Mesothelial cell of epicardium (in vitro differentiated cells): ENCODE data around the gene ULK1. TPM values are rescaled to one million over a fixed set of nuclear protein-coding genes. Genes with fewer than 3 reads are reported as not detected.

ENCODE experiments used
- DNase-seq, 2 experiments: peaks; one replicate each; pipeline ENCODE4 v3.0.0; 2021; ENCODE audit warnings: low spot score in 2 of 2; ENCODE audit not compliant: unreplicated experiment in 2 of 2
- H3K27ac Mint-ChIP-seq: 2 replicates; pipeline ENCODE4 v1.8.0; 2021; ENCODE audit warnings: mixed read lengths
- H3K27me3 Mint-ChIP-seq: 2 replicates; pipeline ENCODE4 v1.8.0; 2021; ENCODE audit warnings: low read depth, mixed read lengths
- H3K36me3 Mint-ChIP-seq: 2 replicates; pipeline ENCODE4 v1.8.0; 2021; ENCODE audit warnings: mixed read lengths
- H3K4me1 Mint-ChIP-seq: 2 replicates; pipeline ENCODE4 v1.8.0; 2021; ENCODE audit warnings: mixed read lengths
- H3K4me3 Mint-ChIP-seq: 2 replicates; pipeline ENCODE4 v1.8.0; 2021; ENCODE audit warnings: mild to moderate bottlenecking, moderate library complexity, mixed read lengths
- H3K9me3 Mint-ChIP-seq: 2 replicates; pipeline ENCODE4 v1.8.0; 2021; ENCODE audit warnings: mixed read lengths
- total RNA-seq: library from RNA; stranded (reverse); gene quantifications from 3 replicates; pipeline ENCODE4 v1.2.1, GENCODE V29; 2021
- TF ChIP-seq, protein P1 (sequence below): fragments of 200-600 bp; sonication (generic); IDR thresholded peaks from one replicate; pipeline ENCODE4 v1.5.0; 2021; ENCODE audit warnings: antibody characterized with exemption; ENCODE audit not compliant: unreplicated experiment

Gene ULK1
- total RNA-seq, result 88.8 to 104 TPM (median 93.0 TPM) in 3 replicates

- Mint-ChIP-seq H3K27ac (peak within 1 kb of the TSS; percentile 86), H3K9me3 (no peaks in the 10 kb centered on the region), H3K4me3 (peak within 1 kb of the TSS; percentile 81), H3K4me1 (peaks cover 9% of the 10 kb centered on the region), H3K27me3 (peaks cover 3% of the 10 kb centered on the region), H3K36me3 (no peaks in the 10 kb centered on the region)
- TF ChIP-seq, protein P1, sequence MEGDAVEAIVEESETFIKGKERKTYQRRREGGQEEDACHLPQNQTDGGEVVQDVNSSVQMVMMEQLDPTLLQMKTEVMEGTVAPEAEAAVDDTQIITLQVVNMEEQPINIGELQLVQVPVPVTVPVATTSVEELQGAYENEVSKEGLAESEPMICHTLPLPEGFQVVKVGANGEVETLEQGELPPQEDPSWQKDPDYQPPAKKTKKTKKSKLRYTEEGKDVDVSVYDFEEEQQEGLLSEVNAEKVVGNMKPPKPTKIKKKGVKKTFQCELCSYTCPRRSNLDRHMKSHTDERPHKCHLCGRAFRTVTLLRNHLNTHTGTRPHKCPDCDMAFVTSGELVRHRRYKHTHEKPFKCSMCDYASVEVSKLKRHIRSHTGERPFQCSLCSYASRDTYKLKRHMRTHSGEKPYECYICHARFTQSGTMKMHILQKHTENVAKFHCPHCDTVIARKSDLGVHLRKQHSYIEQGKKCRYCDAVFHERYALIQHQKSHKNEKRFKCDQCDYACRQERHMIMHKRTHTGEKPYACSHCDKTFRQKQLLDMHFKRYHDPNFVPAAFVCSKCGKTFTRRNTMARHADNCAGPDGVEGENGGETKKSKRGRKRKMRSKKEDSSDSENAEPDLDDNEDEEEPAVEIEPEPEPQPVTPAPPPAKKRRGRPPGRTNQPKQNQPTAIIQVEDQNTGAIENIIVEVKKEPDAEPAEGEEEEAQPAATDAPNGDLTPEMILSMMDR, result no peak
- peak; percentile 93 to 95 for DNase-seq
These were observed at the start of gene ULK1 for GRCh38 chr12:131894313-131894860. Gene ULK1 (plus strand): TSS chr12:131894622. CDS start chr12:131895002, 380 bp downstream.

- no peaks in the 10 kb centered on the region for H3K27me3 Mint-ChIP-seq
- H3K4me3 Mint-ChIP-seq, result no peak overlapping the region
- H3K36me3 Mint-ChIP-seq, result no peaks in the 10 kb centered on the region
- no peaks in the 10 kb centered on the region for H3K4me1 Mint-ChIP-seq
- no peaks in the 10 kb centered on the region for H3K9me3 Mint-ChIP-seq
- no peak for DNase-seq
- TF ChIP-seq, protein P1, result no peak
- H3K27ac Mint-ChIP-seq, result no peak overlapping the region
These were observed 49.8 kb upstream of the ULK1 start for GRCh38 chr12:131844656-131845055.

DNA sequence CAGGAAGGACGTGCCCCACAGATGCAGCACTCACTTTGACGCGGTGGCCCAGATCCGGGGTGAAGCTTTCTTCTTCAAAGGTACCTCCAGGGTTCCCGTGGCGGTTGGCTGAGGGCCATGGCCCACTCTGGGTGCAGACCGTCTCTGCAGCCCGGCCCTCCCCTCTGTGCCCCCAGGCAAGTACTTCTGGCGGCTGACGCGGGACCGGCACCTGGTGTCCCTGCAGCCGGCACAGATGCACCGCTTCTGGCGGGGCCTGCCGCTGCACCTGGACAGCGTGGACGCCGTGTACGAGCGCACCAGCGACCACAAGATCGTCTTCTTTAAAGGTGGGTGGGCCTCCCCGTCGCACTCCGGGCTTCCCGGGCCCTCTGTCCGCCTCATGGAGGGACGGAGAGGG is 49.3 kb upstream of the ULK1 start:
- TF ChIP-seq, protein P1, result no peak
- no peak for DNase-seq
- no peaks in the 10 kb centered on the region for H3K4me1 Mint-ChIP-seq
- H3K9me3 Mint-ChIP-seq, result no peaks in the 10 kb centered on the region
- no peak overlapping the region for H3K27ac Mint-ChIP-seq
- no peaks in the 10 kb centered on the region for H3K27me3 Mint-ChIP-seq
- no peaks in the 10 kb centered on the region for H3K36me3 Mint-ChIP-seq
- H3K4me3 Mint-ChIP-seq, result no peak overlapping the region

- H3K27me3 Mint-ChIP-seq, result no peaks in the 10 kb centered on the region
- no peaks in the 10 kb centered on the region for H3K4me1 Mint-ChIP-seq
- no peaks in the 10 kb centered on the region for H3K36me3 Mint-ChIP-seq
- no peak for DNase-seq
- H3K9me3 Mint-ChIP-seq, result no peaks in the 10 kb centered on the region
- TF ChIP-seq, protein P1, result no peak
- no peak overlapping the region for H3K4me3 Mint-ChIP-seq
- no peak overlapping the region for H3K27ac Mint-ChIP-seq
These were observed 47.0 kb upstream of the ULK1 start for GRCh38 chr12:131847456-131847855.

GRCh38 chr12:131848753-131849152 is 45.7 kb upstream of the ULK1 start:
- Mint-ChIP-seq H3K36me3 (no peaks in the 10 kb centered on the region), H3K4me3 (no peak overlapping the region), H3K9me3 (no peaks in the 10 kb centered on the region), H3K4me1 (no peaks in the 10 kb centered on the region), H3K27me3 (no peaks in the 10 kb centered on the region), H3K27ac (no peak overlapping the region)
- TF ChIP-seq, protein P1, result no peak
- no peak for DNase-seq
